Stimulated activated CD8-positive, alpha-beta memory T cell treated with anti-CD3 and anti-CD28 coated beads, Interleukin-15, amount 100 ng/mL, for 1 hour (primary cell): Measurements from ENCODE around the gene RAC3.

ENCODE experiments used
- DNase-seq: peaks from one replicate; pipeline ENCODE4 v3.0.0-alpha.2; 2020; ENCODE audit warnings: low read depth

RAC3 gene

DNA sequence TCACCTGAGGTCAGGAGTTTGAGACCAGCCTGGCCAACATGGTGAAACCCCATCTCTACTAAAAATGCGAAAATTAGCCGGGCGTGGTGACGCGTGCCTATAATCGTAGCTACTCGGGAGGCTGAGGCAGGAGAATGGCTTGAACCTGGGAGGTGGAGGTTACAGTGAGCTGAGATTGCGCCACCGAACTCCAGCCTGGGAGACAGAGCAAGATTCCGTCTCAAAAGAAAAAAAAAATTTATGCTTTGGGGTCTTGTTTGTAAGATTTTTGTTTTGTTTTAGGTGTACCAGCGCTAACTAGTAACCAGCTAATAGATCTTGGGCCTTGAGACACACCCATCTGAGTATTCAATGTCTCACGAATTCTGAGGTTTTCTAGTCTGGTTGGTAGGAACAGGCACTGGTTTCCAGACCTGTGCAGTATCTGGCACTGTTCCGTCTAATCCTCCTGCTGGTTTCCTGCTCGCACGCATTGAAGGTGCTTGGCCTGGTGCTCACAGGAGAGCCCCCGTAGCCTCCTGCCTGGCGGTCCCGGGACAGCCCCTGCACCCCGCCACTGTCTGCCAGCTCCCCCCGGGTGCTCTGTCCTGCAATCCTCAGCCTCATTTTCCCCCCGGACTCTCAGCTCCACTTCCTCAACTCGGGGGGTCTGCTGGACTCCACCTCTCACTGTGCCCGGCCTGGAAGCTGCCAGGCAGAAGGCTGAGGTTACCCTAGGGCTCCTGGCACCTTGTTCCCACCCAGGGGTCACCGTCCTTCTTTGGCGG, 44.7 kb downstream of the RAC3 start:
- DNase-seq = no peak

DNA sequence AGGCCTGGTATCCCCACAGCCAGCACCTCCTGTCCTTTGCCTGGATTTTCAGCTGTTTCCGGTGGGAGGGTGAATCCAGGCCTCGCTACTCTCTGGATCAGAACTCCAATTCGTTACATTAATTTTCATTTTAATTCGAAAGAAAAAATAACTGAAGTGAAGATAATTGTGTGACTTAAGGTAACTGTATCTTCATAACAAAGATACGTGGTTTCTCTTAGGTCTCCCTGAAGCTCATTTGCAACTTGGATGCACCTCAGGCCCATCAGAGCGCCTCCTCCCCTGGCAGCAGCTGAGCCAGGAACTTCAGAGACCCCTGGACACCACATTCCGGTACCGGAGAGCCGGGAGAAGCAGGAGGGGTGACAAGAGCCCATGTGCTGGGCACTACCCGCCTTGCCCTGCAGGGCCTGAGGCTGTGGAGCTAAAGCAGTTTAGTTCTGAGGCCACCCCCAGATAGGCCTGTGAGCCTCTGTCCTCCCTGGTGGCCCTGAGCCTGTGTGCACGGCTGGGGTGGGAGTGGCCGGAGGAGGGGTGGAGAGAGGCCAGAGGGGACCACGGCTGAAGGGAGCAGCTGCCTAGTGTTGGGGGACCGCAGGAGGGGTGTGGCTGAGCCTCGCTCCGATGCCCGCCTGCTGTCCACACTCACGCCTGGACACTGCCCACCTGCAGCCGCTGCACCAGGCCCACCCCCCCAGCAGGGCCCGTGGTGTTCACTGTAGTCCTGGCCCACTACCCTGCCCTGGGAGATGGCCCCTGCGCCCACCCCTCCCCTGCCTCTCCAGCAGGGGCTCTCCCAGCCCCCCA, 45.5 kb downstream of the RAC3 start:
- no peak for DNase-seq

- DNase-seq = no peak
These were observed 46.3 kb downstream of the RAC3 start for GRCh38 chr17:82077617-82078358.

DNA sequence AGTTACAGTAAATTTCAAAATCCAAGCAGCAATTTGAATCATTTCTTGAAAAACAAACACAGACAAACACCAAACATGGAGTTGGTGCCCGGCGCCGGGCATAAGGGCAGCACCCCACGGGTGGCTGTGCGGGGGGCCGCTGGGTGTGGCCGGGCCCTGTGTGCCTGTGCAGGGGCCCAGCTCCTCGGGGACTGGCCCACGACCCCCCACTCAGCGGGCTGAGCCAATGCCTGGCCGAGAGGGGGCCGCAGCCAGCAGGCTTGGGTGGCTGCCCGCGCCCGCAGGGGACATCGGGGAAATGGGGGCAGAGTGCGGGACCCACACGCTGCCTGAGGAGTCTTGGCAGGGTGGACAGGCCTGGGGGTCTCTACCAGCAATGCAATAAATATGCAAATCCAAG, 47.0 kb downstream of the RAC3 start:
- DNase-seq = no peak

DNA sequence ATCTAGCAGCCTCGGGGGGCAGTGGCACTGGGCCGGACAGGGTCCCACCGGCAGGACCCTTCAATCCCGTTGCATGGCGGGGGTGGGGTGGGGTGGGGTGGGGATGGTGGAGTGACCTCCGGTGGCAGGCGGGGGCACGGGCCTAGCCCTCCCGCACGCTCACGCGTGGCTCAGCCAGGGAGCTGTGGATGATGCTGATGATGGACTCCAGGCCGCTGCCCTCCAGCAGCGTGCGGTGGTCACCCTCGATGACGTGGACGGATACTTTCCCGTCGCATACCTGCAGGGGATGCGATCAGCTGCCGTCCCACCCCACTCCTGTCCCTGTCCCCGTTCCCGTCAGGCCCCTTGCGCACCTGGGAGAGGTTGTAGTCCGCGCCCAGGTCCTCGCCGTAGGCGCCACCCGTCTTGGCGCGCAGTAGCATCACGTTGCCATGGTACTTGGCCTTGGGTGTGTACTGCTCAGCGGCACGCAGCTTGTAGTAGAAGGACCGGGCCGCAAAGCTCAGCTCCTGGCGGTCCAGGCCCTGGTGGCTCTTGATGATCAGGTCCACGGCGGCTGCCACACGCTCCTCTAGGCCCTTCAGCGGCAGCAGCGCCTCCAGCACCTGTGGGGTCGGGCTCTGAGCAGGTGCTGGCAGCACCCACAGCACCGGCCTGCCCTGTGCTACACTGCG, 47.7 kb downstream of the RAC3 start:
- DNase-seq = no peak

- DNase-seq = no peak
These were observed 48.7 kb downstream of the RAC3 start for GRCh38 chr17:82080048-82080788.

- DNase-seq = no peak
These were observed 49.4 kb downstream of the RAC3 start for GRCh38 chr17:82080789-82081464.

- DNase-seq = no peak
These were observed 50.1 kb downstream of the RAC3 start for GRCh38 chr17:82081546-82081945.

- DNase-seq = no peak
These were observed 50.5 kb downstream of the RAC3 start for GRCh38 chr17:82081966-82082365.

DNA sequence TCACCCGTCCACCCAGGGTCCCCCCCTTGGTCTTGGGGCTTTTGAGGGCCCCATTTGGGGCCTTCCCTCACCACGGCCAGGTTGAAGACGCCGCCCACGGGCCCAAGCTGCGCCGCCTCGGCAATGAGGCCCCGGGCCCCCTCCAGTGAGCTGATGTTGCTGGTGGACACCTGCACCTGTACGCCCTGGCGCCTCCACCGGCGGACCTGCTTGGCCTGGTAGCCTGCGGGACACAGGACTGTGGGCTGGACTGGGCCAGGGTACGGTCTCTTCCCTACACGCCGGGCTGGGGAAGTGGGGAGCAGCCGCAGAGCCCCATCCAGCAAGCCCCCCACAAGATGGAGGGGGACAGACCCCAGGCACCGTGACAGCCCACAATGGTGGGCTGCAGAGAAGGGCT, 51.0 kb downstream of the RAC3 start:
- DNase-seq = no peak

DNA sequence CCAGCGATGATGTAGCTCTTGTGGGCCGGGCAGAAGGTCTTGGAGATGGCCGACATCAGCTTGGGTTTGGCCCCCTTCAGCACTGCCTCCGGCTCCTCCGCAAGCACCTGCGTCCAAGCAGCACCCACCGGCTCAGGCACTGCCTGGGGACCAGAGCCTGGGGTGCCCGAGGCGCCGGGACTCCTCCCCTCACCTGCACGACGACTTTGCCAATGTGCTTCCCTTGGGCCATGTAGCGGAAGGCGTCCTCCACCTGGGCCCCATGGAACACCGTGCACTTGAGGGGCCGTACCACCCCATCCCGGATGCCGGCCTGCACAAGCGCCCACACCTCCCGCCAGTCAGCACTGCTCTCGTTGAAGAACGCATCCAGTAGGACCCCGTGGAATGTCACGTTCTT, 51.5 kb downstream of the RAC3 start:
- DNase-seq = no peak
